HL-60 (cell line): ENCODE data around the gene ZNF287.

ENCODE experiments used
- CTCF ChIP-seq: IDR thresholded peaks from one replicate; pipeline ENCODE4 v1.5.1; 2011; ENCODE audit warnings: low read length, control low read depth, inconsistent platforms; ENCODE audit not compliant: insufficient read depth
- POLR2AphosphoS5 ChIP-seq: IDR thresholded peaks from 2 replicates; pipeline ENCODE4 v1.6.1; 2012; ENCODE audit warnings: low read depth
- REST ChIP-seq: IDR thresholded peaks from 2 replicates; pipeline ENCODE4 v1.6.1; 2012; ENCODE audit warnings: low read depth; ENCODE audit not compliant: insufficient replicate concordance

- TF ChIP-seq CTCF (no peak), POLR2AphosphoS5 (no peak), REST (no peak)
Observed at GRCh38 chr17:16515933-16516332, 53.1 kb downstream of the ZNF287 start.
